ENCODE data around the gene CAND2. TPM values are rescaled to one million over a fixed set of nuclear protein-coding genes. Genes with fewer than 3 reads are reported as not detected.

Gene CAND2
- total and polyA plus RNA-seq, 9 of the 15 experiments (the other 6 are each of a cell fraction or from before 2014, with no cell fraction given), result 0.91 to 14.9 (median 4.3) TPM

DNA sequence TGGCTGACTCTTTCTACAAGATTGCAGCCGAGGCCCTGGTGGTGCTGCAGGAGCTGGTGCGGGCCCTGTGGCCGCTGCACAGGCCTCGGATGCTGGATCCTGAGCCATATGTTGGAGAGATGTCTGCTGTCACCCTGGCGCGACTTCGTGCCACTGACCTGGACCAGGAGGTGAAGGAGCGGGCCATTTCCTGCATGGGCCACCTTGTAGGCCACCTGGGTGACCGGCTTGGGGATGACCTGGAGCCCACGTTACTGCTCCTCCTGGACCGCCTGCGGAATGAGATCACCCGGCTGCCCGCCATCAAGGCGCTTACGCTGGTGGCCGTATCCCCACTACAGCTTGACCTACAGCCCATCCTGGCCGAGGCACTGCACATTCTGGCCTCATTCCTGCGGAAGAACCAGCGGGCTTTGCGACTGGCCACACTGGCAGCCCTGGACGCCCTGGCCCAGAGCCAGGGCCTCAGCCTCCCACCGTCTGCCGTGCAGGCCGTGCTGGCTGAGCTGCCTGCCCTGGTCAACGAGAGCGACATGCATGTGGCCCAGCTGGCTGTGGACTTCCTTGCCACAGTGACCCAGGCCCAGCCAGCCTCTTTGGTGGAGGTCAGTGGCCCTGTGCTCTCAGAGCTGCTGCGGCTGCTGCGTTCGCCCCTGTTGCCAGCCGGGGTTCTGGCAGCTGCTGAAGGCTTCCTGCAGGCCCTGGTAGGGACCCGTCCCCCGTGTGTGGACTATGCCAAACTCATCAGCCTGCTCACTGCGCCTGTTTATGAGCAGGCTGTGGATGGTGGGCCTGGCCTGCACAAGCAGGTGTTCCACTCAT is 20.3 kb downstream of the CAND2 start:
- DNase-seq (ENCODE audit: extremely low read depth in 1 of 4, low spot score in 3 of 4) (no peak), ATAC-seq (no peak), FAIRE-seq (no peak)
- no peak overlapping the region for H3K4me2 ChIP-seq (ENCODE audit: insufficient read depth, low read length)
- CTCF ChIA-PET (ENCODE audit: low intra/inter-chr PET ratio), result no interaction called here
- WGBS (ENCODE audit: insufficient coverage, low coverage, missing lambda C conversion rate), result 92% methylated on average over 32 of the region's 34 CpGs
- no peak overlapping the region for H3K27ac ChIP-seq (ENCODE audit: extremely low read depth, low read depth, low read length)
- H3K9ac ChIP-seq (ENCODE audit: insufficient read depth in 1 of 2, low read depth in 2 of 2, low read length in 2 of 2), result peak overlapping the region in 1 of 2 experiments; percentile 29; a peak in 1 of 4 replicates
- no peaks in the 10 kb centered on the region for H3K27me3 ChIP-seq (ENCODE audit: control insufficient read depth in 2 of 2, insufficient read depth in 2 of 2, low read length in 2 of 2)
- H4K20me1 ChIP-seq (replicated peaks; ENCODE audit: control insufficient read depth, insufficient read depth, low read length), result no peaks in the 10 kb centered on the region; the same call in 1 of the 2 replicates
- H2AFZ ChIP-seq (ENCODE audit: low read depth, low read length), result no peak overlapping the region
- TF ChIP-seq U2AF2 (optimal IDR thresholded peaks at IDR 0.05; ENCODE audit: low read depth, low read length) (no peak), RBFOX2 (IDR thresholded peaks at IDR 0.05; ENCODE audit: low read depth, low read length) (0 out of 2 replicates have a peak, but pooled peaks have one; percentile 20)
- H3K4me1 ChIP-seq (replicated peaks in 1 of 2; ENCODE audit: control insufficient read depth in 2 of 2, insufficient read depth in 2 of 2, low read length in 2 of 2), result peaks cover 0 to 19% of the 10 kb centered on the region in 2 experiments; a peak in 1 of 5 replicates
- H3K4me3 ChIP-seq, result no peak overlapping the region
- H3K79me2 ChIP-seq (ENCODE audit: control insufficient read depth, insufficient read depth, low read length), result no peaks in the 10 kb centered on the region
- POLR2A ChIA-PET, result interaction anchor here (1.3 to 6.0 kb wide), 3 partner anchors 9 to 20 kb away, joined by 3 to 61 read pairs (median 5); no protein-coding TSS in a partner anchor
- in situ Hi-C loops (cut with MboI) (no loop called here), intact Hi-C loops (cut with micrococcal nuclease) (no loop called here)
- H3K9me1 ChIP-seq (ENCODE audit: control insufficient read depth, insufficient read depth, low read length), result no peaks in the 10 kb centered on the region
- BruUV-seq (replicated peaks), result no TSS peak
- peaks cover 63% of the 10 kb centered on the region; the same call in 1 of the 3 replicates for H3K36me3 ChIP-seq (ENCODE audit: control insufficient read depth, insufficient read depth, low read length)
- no peaks in the 10 kb centered on the region for H3K9me3 ChIP-seq (replicated peaks; ENCODE audit: control insufficient read depth, insufficient read depth, low read depth, low read length)

GRCh38 chr3:12817343-12817710 is 20.8 kb downstream of the CAND2 start:
- H3K9me3 ChIP-seq (replicated peaks; ENCODE audit: control insufficient read depth, insufficient read depth, low read depth, low read length), result no peaks in the 10 kb centered on the region
- in situ Hi-C loops (cut with MboI), result no loop called here
- no peak overlapping the region for H3K4me2 ChIP-seq (ENCODE audit: insufficient read depth, low read length)
- H3K27ac ChIP-seq (ENCODE audit: extremely low read depth, low read depth, low read length), result no peak overlapping the region
- H2AFZ ChIP-seq (ENCODE audit: low read depth, low read length), result no peak overlapping the region
- peaks cover 0 to 19% of the 10 kb centered on the region in 2 experiments; a peak in 1 of 5 replicates for H3K4me1 ChIP-seq (replicated peaks in 1 of 2; ENCODE audit: control insufficient read depth in 2 of 2, insufficient read depth in 2 of 2, low read length in 2 of 2)
- H3K79me2 ChIP-seq (ENCODE audit: control insufficient read depth, insufficient read depth, low read length), result no peaks in the 10 kb centered on the region
- POLR2A ChIA-PET, result interaction anchor here (1.3 to 6.0 kb wide), 3 partner anchors 9 to 18 kb away, joined by 5 to 61 read pairs (median 5); no protein-coding TSS in a partner anchor
- BruUV-seq (replicated peaks), result no TSS peak
- ATAC-seq, result no peak
- peak overlapping the region in 1 of 2 experiments; percentile 29; a peak in 1 of 4 replicates for H3K9ac ChIP-seq (ENCODE audit: insufficient read depth in 1 of 2, low read depth in 2 of 2, low read length in 2 of 2)
- intact Hi-C loops (cut with micrococcal nuclease), result no loop called here
- H3K9me1 ChIP-seq (ENCODE audit: control insufficient read depth, insufficient read depth, low read length), result no peaks in the 10 kb centered on the region
- DNase-seq (ENCODE audit: extremely low read depth in 1 of 4, low spot score in 3 of 4), result no peak
- H4K20me1 ChIP-seq (replicated peaks; ENCODE audit: control insufficient read depth, insufficient read depth, low read length), result no peaks in the 10 kb centered on the region; the same call in 1 of the 2 replicates
- CTCF ChIA-PET (ENCODE audit: low intra/inter-chr PET ratio), result no interaction called here
- no peak for FAIRE-seq
- no peak overlapping the region for H3K4me3 ChIP-seq
- no peaks in the 10 kb centered on the region for H3K27me3 ChIP-seq (ENCODE audit: control insufficient read depth in 2 of 2, insufficient read depth in 2 of 2, low read length in 2 of 2)
- WGBS (ENCODE audit: insufficient coverage, low coverage, missing lambda C conversion rate), result 81% methylated on average over 14 of the region's 16 CpGs
- peaks cover 63% of the 10 kb centered on the region; the same call in 1 of the 3 replicates for H3K36me3 ChIP-seq (ENCODE audit: control insufficient read depth, insufficient read depth, low read length)
- no peak for TF ChIP-seq ZBTB49 (CRISPR knock-in tag; IDR thresholded peaks at IDR 0.05; ENCODE audit: borderline replicate concordance)
- TF ChIP-seq BCLAF1 (IDR thresholded peaks at IDR 0.05; ENCODE audit: borderline replicate concordance in 1 of 2, control insufficient read depth in 1 of 2, low read depth in 2 of 2, low read length in 1 of 2), result no peak
- TF ChIP-seq ILK (tag; IDR thresholded peaks at IDR 0.05; ENCODE audit: borderline replicate concordance, low read depth), result no peak
- TF ChIP-seq DNMT1 (IDR thresholded peaks at IDR 0.05), result no peak
- no peak for TF ChIP-seq SNIP1 (IDR thresholded peaks at IDR 0.05; ENCODE audit: low read depth)

Data from K562 (cell line).